Measurements from ENCODE around the gene CSTB.

DNA sequence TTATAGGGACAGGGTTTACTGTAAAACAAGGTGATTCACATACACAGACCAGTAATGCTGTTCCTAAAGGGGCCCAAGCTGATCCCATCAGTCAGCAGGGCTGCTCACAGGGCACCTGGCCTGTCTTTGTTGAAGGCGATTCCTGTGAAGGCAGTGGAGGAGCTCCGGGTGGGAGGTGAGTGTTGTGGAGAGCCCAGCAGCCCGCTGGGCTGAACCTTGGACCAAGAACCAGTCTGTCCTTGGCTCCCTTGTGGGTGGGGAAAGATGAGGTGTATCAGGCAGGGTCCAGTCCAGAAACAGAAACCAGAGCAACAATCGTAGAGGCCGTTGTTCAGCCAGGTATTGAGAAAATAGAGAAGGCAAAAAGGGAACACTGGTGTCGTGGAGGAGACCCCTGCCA, 44.6 kb downstream of the CSTB start:
- TF ChIP-seq, protein P1, sequence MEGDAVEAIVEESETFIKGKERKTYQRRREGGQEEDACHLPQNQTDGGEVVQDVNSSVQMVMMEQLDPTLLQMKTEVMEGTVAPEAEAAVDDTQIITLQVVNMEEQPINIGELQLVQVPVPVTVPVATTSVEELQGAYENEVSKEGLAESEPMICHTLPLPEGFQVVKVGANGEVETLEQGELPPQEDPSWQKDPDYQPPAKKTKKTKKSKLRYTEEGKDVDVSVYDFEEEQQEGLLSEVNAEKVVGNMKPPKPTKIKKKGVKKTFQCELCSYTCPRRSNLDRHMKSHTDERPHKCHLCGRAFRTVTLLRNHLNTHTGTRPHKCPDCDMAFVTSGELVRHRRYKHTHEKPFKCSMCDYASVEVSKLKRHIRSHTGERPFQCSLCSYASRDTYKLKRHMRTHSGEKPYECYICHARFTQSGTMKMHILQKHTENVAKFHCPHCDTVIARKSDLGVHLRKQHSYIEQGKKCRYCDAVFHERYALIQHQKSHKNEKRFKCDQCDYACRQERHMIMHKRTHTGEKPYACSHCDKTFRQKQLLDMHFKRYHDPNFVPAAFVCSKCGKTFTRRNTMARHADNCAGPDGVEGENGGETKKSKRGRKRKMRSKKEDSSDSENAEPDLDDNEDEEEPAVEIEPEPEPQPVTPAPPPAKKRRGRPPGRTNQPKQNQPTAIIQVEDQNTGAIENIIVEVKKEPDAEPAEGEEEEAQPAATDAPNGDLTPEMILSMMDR (IDR thresholded peaks at IDR 0.05): no peak
- TF ChIP-seq POLR2A (IDR thresholded peaks at IDR 0.05): no peak
- no peak for TF ChIP-seq POLR2AphosphoS5 (IDR thresholded peaks at IDR 0.05)
